HG03135 (cell line): ENCODE data around the gene EIF2A.
"Not testable (repeated sequence)": the region's sequence is repeated elsewhere in the genome, so short reads cannot be mapped to it uniquely, and the experiment has no call there.

Experiments
- ATAC-seq: cut with Tn5 transposase; IDR thresholded peaks from one replicate; pipeline ENCODE4 v1.9.1; 2021; ENCODE audit warnings: mild to moderate bottlenecking, moderate library complexity; ENCODE audit not compliant: unreplicated experiment

The EIF2A gene

DNA sequence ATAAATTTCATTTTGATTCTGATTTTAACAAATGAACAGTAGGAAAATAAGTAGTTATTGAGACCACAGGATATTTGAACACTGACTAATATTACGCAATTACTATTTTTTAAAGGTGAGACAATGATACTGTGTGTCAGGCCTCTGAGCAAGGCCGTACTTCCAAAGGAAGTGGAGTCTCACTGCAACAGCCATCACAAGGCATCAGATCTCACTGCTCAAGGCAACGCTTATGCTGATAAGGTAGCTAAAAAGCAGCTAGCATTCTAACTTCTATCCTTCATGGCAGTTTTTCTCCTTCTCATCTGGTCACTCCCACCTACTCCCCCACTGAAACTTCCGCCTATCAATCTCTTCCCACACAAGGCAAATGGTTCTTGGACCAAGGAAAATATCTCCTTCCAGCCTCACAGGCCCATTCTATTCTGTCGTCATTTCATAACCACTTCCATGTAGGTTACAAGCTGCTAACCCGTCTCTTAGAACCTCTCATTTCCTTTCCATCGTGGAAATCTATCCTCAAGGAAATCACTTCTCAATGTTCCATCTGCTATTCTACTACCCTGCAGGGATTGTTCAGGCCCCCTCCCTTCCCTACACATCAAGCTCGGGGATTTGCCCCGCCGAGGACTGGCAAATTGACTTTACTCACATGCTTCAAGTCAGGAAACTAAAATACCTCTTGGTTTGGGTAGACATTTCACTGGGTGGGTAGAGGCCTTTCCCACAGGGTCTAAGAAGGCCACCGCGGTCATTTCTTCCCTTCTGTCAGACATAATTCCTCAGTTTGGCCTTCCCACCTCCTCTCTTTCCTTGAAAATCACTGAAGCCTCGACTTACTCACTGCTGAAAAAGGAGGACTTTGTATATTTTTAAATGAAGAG lies 54.3 kb downstream of the EIF2A start:
- not testable (repeated sequence) for ATAC-seq

DNA sequence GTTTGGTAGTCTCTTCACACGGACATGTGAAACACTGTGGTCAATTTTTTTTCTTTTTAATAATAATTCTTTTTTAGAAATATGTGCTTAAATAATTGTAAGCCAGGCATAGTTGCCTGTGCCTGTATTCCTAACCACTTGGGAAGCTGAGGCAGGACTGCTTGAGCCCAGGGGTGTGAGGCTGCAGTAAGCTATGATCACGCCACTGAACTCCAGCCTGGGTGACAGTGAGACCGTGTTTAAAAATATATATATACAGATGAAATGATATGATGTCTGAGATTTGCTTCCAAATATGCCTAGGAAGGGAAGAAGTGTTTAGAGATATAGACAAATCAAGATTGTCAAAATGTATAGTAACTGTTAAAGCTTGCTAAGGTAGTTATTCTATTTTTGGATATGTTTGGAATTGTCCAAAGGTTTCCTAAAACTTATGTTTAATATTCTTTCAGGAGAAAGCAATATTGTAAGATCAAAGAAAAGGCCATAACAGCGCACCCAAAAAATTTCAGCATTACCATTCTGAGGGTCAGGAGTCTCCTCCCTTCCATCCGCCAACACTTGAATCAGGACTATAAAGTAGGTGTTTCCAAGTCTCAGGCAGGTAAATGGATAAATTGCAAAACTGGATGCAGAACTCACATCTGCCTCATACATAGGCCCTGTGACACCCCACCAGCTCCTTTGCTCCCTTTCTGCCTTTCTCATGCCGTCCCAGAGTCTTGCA lies 56.0 kb downstream of the EIF2A start:
- ATAC-seq = peak; percentile 3

DNA sequence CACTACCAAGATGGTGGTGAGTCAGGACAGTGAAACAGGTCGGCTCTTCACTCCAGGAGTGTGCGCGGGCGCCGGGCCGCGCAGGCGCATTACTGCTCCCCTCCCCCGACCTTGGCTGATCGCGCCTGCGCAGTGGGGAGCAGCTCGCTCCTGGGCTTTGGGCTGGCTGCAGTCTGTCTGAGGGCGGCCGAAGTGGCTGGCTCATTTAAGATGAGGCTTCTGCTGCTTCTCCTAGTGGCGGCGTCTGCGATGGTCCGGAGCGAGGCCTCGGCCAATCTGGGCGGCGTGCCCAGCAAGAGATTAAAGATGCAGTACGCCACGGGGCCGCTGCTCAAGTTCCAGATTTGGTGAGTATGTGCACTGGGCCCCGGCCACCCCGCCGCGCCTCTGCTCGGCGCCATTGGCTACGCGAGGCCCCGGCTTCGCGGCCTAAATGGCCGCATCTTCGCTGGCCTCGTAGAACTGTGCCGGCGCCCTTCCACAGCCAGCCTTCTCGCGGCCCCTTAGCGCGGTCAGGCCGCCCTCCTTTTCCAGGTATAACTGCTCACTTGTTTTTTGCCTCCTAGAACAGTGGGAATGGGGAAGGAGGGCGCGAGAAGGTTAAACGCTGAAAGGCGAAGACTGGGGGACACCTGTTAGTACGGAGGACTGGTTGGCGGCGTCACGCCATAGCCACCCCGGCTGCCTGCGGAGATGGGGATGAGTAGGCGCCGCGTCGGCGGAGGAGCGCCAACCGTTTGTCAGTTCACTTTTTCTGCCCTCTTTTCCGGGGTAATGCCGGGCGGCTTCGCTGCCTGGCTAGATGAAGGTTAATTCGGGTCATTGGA lies 56.8 kb downstream of the EIF2A start, which contains the start of gene SELENOT:
Gene SELENOT (plus strand): TSS at position 169 of the 827 bp plus-strand sequence. CDS start 42 bp downstream, at position 211.
- peak; percentile 61 for ATAC-seq

DNA sequence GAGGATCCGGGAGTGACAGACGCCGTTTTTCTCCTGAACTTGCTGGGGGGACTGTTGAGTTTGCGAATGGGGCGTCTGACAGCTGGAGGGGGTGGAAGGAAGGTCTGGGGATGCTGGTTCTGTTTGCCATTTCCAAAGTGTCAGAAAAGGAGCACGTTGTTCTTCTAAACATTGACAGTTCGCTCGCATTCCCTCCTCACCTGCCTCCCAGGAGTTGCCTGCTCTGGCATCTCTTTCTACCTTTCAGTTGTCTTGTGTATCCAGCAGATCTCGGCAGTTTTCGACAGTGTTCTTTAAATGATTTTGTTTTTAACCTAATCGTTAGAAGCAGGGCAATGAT lies 57.4 kb downstream of the EIF2A start:
- ATAC-seq = no peak

DNA sequence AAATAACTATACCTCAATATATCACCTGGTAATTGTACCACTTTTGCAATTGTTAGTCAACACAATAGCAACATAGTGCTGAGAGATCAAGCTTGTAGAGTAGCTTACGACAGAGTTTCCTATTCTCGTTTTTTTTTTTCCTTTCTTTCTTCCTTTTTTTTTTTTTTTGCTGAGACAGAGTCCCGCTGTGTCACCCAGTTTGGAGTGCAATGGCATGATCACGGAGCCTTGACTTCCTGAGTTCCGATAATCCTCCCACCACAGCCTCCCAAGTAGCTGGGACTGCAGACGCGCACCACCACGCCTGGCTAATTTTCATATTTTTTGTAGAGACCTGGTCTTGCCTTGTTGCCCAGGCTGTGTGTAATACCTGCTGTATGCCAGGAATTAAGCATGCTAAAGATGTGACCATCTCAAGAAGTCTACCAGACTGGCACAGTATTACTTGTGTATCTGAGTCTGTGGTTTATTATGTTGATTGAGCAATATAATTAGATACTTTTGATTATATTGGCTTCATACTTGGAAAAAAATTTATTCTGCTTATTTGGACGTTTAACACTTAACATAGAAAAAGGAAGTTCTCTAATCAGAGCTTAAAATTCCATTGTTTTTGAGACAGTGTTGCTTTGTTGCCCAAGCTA lies 59.5 kb downstream of the EIF2A start:
- no peak for ATAC-seq

DNA sequence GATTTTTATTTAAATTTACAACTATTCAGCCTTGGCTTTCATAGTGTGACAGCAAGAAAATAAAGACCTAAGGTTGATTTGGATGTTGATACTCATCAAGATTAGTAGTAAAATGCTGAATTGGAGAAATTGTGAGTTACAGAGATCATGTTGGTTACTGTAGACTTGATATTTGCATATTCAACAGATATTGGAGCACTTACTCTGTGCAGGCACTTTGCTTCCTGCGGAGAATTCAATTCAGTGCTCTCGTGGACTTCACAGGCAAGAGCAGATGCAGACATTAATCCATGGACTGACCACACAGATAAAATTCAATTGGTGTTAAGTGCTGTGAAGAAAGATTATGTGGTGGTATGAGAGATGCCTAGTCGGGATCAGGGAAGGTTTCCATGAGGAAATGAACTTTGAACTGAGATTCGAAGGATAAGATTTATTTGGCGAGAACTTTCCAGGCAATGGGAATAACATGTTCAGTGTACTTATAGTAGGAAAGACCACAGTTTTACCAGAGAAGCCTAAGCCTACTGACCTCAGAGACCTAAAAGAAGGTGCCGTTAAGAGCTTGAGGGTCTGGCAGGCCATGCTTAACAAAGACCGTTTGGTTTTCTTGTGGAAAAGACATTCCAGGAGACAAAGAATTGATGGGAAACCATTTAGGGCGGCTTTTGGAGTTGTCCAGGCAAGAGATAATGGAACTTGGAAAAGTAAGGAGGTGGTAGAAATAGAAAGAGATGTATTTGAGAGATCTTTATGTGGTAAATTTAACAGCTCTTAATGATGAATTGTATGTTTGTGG lies 60.9 kb downstream of the EIF2A start:
- no peak for ATAC-seq

DNA sequence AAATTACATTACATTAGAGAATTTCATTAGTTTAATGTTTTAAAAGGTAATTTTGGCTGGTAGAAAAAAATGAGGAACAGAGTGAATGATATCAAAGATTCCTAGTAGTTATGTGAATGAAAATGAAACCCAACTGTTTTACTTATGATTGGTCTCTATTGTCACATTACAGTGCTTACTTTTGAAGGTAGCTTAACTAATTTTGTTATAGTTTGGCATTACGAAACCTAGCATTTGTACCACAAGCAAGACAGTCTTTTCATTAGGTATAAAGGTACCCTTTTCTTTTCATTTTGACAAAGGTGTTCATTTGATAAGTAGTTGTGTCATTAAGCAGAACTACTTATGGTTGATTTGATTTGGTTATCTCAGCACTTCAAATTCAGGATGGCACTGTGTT lies 63.4 kb downstream of the EIF2A start:
- no peak for ATAC-seq

DNA sequence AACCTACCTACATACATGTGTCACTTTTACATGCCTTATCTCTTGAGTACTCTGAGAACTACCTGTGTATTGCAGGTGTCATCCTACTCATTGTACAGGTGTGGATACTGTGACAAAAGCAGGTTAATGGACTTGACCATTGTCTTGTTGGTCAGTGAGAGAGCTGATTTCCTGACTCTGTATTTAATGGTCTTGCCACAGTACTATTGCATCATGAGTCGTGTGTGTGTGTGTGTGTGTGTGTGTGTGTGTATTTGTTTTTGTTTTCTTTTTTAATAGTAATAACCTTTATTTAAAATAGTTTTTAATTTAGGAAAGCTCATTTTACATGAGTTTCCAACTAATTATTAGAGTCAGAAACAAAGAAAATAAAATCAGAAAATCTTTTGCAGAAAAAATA lies 64.2 kb downstream of the EIF2A start:
- ATAC-seq = no peak

DNA sequence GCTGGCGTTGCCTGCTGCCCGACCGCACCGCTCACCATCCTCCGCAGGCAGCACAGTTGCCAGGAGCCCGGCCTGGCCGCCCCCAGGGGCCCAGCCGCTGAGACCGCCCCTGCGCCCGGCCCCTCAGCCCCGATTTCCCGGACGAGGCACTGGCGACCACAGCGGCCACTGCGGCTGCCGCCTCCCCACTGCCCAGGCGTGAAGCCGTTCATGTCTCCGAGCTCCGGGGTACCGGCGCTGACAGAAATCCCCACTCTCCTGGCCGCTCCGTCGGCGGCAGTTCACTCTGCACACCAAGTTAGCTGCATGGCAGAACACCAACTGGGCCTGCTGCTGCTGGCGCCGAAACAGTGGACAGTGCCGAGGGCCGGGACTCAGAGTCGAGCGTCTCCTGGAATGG lies 65.1 kb downstream of the EIF2A start:
- no peak for ATAC-seq

DNA sequence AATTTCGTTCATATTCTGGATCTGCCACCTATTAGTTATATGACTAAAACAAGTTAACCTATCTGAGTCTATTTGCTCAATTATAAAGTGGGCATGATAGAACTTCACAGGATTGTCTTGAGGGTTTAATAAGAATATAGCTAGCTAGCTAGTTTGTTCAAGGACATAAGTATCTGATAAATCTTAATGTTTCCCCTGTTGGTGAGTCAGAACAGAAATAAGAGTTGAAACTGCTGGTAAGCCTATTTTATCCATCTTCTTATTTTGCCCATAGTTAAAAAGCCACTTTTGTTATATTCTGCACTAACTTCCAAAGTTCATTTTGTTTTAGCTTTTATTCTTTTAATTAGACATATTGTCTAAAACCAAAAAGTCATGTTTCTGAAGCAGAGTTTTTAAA lies 65.9 kb downstream of the EIF2A start:
- ATAC-seq = no peak

DNA sequence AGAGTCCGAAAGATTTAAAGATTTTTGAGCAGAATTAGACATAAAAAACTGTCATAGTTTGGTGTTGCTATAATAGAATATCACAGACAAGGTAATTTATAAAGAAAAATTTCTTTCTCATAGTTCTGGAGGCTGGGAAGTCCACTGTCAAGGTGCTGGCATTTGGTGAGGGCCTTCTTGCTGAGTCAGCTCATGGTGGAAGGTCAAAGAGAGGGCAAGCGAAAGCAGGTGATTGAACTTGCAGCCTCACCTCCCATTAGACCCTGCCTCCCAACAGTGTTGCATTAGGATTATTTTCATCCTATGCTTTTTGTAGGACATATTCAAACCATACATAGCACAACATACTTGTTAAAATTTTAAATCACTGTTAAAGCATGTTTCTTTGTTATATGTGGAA lies 66.4 kb downstream of the EIF2A start:
- ATAC-seq = no peak

DNA sequence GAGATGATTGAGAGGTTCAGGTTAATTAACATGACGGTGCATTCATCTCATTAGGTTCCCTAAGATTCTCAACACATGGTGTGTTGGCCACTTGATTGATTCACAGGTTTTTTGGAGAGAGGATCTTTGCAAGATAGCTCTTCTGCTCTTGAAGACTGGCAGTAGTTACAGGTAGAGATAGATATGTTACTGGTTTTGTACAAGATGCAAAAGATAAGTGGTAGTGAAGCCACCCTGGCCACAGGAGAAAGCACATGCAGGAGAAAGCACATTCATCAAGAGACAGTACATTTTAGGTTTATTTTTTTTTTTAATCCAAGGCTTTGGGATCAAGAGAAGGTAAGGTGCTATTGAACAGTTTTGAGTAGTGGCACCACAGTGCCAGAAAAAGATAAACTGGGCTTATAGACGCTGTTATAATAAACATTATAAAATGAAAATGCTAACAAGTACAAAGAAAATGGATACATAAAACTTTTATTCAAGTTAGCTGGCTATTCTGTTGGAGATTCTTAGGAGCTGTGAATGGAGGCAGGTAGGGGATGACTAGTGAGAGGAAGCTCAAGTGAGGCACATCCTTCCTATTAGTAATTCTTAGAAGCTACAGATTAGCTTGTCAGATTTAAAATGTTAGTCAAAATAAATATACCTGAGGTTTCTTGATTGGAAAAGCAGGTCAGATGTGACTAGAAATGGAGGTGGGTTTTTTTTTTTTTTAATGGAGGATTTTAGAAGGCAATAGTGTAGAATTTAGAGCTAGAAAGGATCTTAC lies 67.3 kb downstream of the EIF2A start:
- ATAC-seq = no peak

DNA sequence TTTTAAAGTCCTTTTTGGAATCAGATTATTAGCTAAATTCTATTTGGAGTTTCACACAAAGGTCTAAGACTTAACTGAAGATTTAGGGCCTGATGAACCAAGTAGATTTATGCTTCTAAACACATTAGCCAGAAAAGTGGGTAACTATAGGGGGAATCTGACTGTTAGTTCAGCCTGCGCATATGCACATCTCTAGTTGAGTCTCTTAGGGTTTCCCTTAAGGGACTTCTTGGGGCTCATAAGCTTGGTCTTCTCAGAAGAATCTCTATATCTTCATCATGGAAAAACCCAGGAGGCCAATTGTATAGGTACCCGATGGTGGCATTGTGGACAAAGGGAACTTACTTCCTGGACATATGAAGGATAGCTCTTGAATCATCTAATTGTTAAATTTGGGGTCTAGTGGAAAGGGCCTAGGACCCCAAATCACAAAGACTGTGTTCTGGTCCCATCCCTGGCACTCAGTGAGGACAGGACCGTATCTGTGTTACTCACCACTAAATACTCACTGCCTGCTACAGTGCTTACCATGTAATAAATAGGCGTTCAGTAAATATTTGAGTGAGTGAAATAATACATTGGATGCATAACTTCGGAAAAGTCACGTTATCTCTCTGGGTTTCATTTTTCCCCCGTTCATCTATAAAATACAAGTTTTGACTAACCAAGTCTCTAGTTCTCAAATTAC lies 73.6 kb downstream of the EIF2A start:
- ATAC-seq = no peak

DNA sequence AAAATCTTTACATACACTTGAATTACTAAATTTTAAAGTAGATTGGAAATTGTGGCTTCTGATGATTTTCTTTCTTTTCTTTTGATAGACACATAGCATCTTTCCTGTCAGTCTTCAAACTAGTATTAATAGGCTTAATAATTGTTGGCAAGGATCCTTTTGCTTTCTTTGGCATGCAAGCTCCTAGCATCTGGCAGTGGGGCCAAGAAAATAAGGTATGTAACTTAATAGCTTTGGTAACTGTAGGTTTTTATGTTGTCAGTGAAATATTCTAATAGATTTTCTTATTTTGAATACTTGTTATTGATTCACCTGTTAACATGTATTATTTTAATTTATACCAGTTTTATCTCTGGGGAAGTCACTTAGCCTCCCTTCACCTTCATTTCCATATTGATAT lies 76.4 kb downstream of the EIF2A start:
- ATAC-seq = not testable (repeated sequence)

DNA sequence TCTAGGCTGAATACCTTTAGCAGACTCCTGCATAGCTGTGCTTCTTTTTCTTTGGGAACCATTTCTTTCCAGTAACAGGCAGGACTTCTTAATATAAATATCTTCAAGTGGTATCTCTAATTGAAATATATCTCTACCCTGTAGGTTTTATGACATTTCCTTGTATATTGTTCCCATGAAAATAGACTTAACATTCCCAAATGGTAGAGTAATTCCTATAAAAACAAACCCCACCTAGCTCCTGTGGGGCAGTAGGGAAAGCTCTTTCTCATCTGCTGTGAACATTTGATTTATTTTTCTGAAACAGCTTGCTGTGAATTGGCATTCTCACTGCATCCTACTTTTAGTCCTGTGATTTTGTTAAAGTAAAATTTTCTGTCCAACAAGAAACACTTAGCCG lies 77.4 kb downstream of the EIF2A start:
- no peak for ATAC-seq

DNA sequence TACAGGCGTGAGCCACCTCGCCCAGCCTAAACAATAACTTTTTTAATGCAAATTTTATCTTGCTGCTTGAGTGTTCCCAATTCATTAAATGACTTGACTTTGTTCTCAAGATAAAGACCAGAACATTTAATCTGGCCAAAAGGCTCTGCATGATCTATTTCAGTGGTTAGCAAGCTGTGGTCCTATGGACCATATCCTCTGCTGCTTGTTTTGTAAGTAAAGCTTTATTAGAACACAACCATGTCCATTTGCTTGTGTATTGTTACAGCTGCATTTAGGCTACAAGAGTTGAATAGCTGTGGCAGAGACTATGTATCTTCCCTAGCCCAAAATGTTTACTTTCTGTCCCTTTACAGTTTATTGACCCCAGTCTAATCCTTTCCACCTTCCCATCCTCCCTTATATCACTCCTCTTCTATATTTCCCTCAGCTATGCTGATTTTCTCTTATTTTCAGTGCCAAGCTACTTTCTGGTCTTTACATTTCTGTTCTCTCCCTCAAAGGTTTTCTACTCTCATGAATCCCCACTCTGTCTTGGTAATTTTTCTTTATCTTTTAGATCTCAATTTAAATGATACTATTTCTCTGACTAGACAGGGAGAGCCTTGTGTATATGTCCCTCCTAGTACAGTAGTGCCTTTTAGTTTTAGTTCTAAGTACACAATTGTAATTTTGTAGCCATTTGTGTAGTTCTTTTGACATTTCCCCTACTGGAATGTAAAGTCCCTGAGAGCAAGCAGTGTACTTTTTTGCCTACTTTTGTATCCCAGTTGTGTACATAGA lies 79.8 kb downstream of the EIF2A start:
- no peak for ATAC-seq

DNA sequence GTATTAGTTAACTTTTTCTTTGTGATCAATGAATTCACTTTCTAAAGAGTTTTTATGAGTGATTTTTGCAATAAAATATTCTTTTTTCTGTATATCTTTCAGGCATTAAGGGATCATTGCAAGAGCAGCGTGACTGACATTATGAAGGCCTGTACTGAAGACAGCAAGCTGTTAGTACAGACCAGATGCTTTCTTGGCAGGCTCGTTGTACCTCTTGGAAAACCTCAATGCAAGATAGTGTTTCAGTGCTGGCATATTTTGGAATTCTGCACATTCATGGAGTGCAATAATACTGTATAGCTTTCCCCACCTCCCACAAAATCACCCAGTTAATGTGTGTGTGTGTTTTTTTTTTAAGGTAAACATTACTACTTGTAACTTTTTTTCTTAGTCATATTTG lies 81.0 kb downstream of the EIF2A start:
- no peak for ATAC-seq
